Coronary artery (tissue), 2 donors: ENCODE measurements around the gene SORBS2.
A peak's percentile ranks its signal among the peaks of the same experiment; 100 is the strongest.
"Not testable (repeated sequence)": the region's sequence is repeated elsewhere in the genome, so short reads cannot be mapped to it uniquely, and the experiment has no call there.

Experiments used
- DNase-seq: peaks from one replicate; pipeline ENCODE4 v3.0.0-alpha.2; 2017; ENCODE audit warnings: low spot score
- H3K27ac ChIP-seq, 2 donors: fragments of 200-600 bp; sonication (generic); one replicate each; pipeline ENCODE4 v1.5.1; 2016 to 2019
- H3K4me3 ChIP-seq: fragments of 200-600 bp; sonication (generic); 2 replicates; pipeline ENCODE4 v1.5.1; 2016; ENCODE audit warnings: mild to moderate bottlenecking, moderate library complexity
- TF ChIP-seq, protein P1 (sequence below): fragments of 200-600 bp; sonication (generic); IDR thresholded peaks from one replicate; pipeline ENCODE4 v1.5.1; 2019; ENCODE audit warnings: antibody characterized with exemption

The SORBS2 gene

DNA sequence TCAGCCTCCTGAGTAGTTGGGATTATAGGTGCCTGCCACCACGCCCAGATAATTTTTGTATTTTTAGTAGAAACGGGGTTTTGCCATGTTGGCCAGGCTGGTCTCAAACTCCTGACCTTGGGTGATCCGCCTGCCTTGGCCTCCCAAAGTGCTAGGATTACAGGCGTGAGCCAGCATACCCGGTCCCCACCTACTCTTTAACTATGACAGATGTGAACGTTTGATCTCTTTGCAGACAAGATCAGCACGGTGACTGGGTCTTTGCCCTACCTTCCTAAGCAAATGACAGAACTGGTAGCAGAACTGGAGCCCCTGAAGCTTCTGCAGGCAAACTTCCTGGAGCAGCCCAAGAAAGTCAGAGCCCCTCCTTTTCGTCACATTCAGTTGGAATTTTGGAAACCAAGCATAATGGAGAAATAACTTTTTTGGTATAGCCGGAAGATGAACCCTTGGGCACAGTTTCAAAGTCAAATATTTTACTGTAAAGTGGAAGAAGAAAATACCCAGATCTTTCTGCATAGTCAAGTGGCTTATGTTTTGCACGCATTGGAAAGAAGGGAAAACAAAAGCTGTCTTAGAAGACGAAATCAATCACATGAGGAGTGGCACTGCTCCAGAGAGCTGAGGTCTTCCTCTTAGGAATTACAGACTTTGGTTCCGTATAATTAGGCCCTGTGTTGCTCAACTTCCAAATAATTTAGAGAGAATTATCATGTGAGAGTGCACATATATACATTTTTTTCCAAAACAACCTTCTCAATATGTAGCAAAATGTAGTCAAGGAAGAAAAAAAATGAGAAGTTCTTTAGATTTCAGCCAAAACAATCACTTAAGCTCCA, 90.6 kb downstream of the SORBS2 start:
- TF ChIP-seq, protein P1, sequence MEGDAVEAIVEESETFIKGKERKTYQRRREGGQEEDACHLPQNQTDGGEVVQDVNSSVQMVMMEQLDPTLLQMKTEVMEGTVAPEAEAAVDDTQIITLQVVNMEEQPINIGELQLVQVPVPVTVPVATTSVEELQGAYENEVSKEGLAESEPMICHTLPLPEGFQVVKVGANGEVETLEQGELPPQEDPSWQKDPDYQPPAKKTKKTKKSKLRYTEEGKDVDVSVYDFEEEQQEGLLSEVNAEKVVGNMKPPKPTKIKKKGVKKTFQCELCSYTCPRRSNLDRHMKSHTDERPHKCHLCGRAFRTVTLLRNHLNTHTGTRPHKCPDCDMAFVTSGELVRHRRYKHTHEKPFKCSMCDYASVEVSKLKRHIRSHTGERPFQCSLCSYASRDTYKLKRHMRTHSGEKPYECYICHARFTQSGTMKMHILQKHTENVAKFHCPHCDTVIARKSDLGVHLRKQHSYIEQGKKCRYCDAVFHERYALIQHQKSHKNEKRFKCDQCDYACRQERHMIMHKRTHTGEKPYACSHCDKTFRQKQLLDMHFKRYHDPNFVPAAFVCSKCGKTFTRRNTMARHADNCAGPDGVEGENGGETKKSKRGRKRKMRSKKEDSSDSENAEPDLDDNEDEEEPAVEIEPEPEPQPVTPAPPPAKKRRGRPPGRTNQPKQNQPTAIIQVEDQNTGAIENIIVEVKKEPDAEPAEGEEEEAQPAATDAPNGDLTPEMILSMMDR: no peak

DNA sequence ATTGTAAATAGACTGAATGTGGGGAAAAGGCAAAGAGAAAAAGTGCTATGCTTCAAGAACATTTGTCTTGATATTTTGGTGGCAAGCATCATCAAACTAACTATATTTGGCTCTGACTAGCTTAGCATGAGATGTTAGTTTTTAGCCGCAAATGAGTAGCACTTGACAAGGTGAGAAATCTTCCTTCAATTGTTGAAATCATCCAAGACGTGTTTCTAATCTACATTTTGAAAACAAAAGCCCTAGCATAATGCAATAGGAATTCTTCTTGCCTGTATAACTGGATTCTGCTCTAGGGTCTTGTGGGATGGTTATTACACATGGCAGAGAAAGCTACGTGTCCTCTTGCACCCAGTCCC, 92.5 kb downstream of the SORBS2 start:
- TF ChIP-seq, protein P1: no peak
- DNase-seq: no peak
- H3K4me3 ChIP-seq: no peak overlapping the region

More for the DNA sequence above, 90.6 kb downstream of the SORBS2 start:
- Histone ChIP-seq H3K4me3 (no peak overlapping the region), H3K27ac (peak overlapping the region; percentile 67 to 72)
- no peak for DNase-seq

DNA sequence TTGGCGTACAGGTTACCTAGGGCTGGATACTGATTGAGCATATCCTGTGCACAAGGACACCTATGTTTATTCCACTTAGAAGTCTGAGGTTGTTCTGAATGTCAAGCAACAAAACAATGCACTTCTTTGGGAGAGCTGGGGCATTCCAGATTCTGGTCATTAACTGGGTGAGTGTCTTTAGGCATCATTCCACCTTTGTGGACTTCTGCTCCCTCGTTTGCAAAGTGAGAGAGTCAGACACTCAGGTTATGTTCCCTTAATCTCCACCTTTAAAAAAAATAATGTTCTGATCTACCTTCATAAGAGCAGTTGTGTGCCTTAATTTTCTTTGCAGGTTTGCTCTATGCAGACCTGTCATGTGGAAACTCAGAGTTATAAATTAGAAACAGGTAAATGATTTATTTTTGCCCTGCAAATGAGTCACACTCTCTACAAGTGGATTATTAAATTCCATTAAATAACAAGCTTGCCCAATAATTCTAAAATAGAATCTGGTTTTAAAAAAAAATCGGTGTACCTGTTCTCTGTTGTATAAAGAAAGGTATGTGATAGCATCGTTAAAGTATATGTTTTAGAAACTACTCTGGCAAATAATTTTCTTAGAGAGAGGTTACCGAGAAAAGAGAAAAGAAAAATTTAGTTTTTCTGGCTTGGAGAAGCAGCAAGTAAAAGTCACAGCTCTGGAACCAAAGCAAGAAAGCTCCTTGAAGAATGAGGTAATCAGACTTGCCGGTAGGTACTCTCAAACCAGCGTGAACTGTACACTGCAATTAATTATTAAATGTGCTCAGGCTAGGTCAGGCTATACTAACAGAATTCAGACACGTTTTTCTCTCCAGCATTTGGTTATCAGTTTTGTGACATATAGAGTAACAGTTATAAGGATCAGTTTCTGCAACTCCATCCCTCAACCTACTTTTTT, 93.2 kb downstream of the SORBS2 start:
- DNase-seq: no peak
- TF ChIP-seq, protein P1: no peak
- peak overlapping the region; percentile 27 to 67 for H3K27ac ChIP-seq
- no peak overlapping the region for H3K4me3 ChIP-seq

More for the DNA sequence above, 92.5 kb downstream of the SORBS2 start:
- peak overlapping the region; percentile 27 to 67 for H3K27ac ChIP-seq

DNA sequence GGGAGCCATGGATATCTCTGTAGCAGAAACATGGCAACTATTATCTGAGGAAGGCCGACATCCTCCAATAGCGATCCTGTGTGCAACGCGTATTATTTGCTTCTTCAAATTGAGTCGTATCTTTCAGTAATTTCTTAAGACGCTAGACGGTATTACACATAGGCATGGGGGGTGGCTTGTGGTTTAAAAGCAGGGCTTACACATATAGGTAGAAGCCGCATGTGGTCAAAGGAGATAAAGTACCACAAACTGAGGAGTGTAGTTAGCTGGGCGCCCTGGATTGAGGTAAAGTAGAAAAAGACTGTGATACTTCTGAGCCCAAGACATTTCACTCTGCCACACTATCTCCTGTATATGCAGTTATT, 94.6 kb downstream of the SORBS2 start:
- Histone ChIP-seq H3K4me3 (no peak overlapping the region), H3K27ac (no peak overlapping the region)
- TF ChIP-seq, protein P1: no peak
- DNase-seq: no peak

DNA sequence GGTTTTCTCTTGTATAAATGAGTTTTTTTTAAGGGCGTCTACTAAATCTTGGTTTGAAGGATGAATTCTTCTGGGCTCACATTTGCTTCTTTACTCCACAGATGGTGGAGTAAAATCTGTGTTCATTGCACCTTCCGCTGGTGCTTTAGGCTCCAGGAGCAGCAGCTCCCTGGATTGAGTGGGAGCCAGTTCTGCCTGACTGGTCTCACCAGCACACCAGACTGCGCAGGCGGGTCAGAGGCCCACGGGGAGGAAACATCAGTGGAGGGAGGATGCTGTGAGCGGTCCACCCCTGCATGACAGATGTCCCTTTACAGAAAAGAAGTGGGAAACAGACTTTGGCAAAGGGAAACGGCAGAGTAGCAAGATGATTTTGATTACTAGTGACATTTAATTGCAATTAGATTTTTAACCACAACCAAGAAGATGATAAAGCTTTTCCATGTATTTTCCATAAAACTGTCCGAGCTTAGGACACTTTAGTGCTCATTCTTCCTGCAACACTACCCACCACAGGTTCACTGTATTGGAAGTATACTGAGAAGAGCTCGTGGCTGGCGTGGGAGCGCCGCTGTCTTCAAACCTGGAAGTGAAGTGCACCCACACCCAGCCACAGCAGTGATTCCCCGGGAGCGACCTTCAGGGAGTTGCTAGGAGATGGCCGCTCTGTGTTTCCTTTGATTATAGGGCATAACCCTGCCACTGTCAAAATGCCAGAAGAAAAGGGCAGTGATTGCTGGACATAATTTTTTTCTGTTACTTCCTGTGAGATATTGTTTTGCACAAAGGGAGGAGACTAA, 95.2 kb downstream of the SORBS2 start:
- TF ChIP-seq, protein P1: no peak
- H3K27ac ChIP-seq: peak overlapping the region in 1 of 2 donors; percentile 9
- no peak overlapping the region for H3K4me3 ChIP-seq
- no peak for DNase-seq

DNA sequence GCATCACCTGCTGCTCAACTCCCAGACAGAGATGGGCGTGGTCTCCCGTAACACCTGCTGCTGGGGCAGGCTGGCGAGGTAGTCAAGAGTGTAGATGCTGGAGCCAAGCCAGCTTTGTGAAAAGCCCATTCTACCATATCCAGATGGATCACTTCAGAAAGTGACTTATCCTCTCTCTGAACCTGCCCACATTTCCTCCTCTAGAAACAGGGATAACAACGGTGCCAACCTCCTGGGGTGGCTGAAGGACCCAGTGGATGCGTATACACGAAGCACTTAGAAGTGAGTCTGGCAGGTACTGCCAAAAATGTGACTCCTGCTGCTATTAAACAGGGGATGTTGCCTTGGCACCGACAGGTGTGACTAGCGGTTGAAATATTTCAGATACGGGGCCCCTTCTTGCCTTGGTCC, 95.8 kb downstream of the SORBS2 start:
- DNase-seq: no peak
- TF ChIP-seq, protein P1: no peak
- no peak overlapping the region for H3K4me3 ChIP-seq
- peak overlapping the region; percentile 9 to 52 for H3K27ac ChIP-seq

DNA sequence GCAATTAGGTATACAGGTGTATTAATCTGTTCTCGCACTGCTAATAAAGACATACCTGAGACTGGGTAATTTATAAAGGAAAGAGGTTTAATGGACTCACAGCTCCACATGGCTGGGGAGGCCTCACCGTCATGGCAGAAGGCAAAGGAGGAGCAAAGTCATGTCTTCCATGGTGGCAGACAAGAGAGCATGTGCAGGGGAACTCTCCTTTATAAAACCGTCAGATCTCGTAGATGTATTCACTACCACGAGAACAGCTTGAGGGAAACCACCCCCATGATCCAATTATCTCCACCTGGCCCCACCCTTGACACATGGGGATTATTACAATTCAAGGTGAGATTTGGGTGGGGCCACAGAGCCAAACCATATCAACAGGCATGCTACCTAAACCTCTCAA, 97.5 kb downstream of the SORBS2 start:
- H3K4me3 ChIP-seq, DNase-seq: not testable (repeated sequence)
- peak overlapping the region in 1 of 2 donors; percentile 37 for H3K27ac ChIP-seq
